ENCODE measurements around the gene KCNH6.

The KCNH6 gene

DNA sequence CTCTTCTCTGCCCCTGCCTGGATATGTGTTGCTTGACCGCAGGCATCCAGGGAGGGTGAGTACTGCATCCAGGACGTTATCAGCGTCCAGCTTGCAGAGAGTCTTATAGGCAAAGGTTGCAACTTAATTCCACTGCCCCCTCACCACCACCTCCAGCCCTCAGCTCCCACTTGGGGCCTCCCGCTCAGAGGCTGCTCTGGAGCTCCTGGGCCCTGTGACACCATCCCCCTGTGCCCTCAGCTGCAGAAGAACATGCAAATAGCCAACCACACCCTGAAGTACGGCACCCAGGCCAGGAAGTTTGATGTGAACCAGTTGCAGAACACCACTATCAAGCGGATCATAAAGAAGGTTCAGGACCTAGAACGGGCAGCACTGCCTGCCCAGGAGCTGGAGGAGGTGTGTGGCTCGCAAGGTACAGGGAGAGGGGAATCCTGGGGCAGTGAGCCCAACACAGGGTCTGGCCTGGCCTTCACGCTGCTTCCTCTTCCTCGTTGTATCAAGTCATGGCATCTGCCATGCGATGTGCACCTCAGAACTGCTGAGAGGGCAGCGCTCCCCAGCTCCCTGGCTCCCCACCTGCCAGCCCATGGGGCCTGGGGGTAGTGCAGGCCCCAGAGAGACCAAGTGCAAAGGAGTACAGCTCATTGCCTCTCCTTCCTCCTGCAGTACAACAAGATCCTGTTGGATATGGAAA is 36.7 kb upstream of the KCNH6 start:
- DNase-seq = no peak

DNA sequence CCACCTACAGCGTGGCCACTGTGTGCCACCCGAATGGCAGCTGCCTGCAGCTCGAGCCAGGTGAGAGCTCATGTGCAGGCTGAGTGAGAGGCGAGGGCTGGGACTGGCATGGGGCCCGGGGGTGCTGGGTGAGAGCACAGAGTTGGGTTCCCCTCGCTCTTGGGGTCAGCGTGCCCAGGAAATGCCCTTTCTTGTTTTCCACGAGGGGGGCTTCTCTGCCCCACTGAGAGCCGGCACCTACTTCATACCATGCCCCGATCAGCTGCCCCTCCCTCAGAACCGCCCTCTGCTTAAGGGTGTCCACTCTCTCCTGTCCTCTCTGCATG is 36.2 kb upstream of the KCNH6 start:
- DNase-seq = no peak

DNA sequence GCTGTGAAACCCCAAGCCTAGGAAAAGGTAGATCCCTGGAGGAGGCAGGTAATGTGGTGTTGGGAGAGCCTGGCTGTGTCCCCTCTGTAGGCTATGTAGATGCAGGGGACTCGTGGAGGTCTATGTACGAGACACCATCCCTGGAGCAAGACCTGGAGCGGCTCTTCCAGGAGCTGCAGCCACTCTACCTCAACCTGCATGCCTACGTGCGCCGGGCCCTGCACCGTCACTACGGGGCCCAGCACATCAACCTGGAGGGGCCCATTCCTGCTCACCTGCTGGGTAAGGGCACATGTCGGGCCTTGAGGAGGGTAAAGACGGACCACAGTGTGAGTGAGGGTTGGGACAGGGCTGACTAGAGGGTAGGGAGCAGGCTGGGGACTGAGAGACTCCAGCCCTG is 34.3 kb upstream of the KCNH6 start:
- DNase-seq = no peak

DNA sequence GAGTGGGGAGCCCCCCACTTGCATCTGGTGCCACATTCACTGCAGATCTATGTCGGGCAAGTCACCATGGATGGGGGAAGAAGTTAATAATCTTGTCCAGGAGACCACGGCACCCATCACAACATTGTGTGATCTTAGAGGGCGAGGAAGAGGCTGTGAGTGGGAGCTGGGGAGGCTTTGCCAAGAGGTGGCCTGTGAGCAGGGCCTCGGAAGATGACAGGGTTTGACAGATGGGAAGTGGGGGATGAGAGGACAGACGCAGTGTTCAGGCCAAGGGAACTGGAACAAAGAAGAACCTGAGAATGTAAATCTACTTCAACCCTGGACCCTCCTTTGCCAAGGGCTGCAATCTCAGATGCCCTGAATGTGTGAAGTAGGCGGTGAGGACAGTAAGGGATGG is 33.9 kb upstream of the KCNH6 start:
- DNase-seq = no peak

DNA sequence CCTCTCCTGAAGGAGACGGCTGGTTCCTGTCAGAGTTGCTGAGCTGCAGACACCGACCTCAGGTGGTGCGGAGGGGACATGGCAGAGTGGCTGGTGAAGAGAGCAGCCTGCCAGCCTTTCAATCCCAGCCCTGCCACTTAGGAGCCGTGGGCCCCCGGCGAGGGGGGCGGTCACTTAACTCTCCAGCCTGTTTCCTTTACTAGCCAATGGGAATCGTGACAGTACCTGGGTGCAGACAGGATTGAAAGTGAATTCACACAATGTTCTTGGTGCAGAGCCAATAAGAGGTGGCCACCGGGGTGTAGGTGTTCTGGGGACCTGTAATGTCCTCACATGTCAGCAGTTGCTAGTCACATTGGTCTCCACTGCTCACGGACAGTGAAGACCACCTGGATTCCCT is 32.8 kb upstream of the KCNH6 start:
- DNase-seq = no peak

DNA sequence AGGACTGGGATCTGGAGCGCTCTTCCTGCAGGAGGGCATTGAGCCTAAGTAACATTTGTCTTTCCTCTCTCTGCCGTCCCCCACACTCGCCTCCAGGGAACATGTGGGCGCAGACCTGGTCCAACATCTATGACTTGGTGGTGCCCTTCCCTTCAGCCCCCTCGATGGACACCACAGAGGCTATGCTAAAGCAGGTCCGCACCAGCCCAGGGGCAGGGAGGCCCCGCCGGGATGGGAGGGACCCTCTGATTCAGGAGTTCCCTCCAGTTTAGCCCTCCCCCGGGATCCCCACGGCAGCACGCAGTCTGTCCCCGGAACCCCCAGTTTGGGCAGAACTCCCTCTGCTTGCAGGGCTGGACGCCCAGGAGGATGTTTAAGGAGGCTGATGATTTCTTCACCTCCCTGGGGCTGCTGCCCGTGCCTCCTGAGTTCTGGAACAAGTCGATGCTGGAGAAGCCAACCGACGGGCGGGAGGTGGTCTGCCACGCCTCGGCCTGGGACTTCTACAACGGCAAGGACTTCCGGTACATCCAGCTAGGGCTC is 32.2 kb upstream of the KCNH6 start:
- no peak for DNase-seq

DNA sequence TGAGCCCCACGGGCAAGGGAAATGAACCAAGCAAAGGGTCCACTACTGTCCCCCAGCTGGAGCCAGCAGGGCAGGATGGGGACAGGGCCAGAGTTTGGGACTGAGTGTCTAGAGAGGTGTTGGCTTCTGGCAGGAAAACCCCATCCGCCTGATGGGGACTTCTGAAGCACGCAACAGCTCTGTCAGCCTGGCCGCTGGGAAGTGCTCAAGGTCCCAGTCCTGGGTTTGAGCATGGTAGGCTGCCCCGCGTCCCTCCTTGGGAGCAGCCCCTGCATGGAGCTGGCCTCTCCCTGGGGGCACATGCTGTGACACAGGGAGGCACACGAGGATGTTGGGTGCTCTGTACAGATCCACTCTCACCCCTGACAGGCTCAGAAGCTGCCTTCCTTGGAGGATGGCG is 31.7 kb upstream of the KCNH6 start:
- no peak for DNase-seq

DNA sequence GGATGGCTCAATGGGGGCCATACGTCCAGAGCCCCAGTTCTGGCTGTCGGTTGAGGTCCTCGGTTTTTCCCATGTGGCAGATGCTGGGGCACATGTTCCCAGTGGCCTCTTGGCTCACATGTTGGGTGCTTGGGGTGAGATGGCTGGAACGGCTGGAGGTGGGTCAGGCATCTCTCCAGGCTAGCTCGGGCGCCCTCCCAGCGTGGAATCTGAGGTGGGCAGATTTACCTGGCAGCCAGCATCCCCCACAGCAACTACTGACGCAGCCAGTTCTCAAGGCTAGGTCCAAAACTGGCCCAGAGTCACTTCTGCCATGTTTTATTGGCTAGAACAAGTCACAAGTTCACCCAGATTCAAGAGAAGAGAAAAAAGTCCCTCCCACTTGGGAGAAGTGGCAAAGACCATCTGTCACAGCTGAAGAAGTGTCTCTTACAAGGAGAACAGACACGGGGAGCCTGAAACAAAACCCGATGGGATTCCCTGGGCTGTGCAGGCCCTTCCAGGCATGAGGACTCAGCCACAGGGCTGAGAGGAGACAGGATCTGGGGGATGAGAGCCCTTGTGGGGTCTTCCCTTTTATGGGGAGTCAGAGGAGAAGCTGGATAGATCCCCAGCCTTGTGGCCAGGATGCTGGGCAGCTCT is 31.1 kb upstream of the KCNH6 start:
- no peak for DNase-seq

DNA sequence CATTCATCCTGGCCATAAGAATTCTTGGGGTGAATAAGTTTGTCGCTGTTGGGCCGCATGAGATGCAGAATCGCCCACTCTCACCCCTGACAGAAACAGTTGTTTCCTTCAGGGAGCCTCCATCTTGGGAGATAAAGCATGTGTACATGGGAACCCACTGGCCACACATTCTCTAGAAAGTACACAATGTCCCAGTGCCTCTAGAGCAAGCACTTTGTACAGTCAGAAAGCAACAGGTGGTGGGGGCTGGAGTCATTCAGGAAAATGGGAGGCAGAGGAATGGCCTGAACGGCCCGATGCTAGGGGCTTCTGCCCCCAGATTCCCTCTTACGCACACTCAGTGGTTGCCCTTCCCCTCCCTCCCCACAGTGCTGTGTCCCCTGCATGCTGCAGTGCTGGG is 30.2 kb upstream of the KCNH6 start:
- DNase-seq = no peak

DNA sequence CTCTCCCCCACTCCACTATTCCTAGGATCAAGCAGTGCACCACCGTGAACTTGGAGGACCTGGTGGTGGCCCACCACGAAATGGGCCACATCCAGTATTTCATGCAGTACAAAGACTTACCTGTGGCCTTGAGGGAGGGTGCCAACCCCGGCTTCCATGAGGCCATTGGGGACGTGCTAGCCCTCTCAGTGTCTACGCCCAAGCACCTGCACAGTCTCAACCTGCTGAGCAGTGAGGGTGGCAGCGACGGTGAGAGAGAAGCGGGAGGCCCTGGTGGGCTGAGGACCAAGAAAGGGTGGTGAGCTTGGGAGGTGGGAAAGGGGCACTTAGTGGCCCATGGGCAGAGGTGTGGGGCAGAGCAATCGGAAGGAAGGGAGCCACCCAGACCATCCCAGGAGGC is 29.7 kb upstream of the KCNH6 start:
- DNase-seq = no peak

DNA sequence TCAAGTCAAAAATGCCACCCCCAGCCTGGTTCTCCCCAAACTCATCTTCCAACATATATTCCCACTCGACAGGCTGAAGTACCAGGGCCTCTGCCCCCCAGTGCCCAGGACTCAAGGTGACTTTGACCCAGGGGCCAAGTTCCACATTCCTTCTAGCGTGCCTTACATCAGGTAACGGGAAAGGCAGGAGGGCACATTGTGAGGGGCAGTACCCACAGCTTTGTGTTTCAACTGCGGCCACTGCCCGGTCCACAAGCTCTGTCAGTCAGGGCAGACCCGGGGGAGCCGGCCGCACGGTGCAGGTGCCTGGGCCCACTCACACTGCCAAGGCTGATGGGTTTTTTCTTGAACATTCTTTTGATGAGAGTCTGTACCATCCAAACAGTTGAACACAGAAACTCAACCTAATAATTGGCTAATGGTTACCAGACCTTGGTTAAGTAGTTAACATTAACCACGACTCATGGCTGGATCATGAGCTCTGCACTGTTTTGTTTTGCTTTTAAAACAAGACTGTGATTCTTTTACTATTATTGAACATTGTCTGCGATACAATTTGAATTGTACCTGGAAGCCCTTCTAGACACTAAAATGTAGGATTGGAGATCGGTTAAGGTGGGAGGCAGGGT is 28.7 kb upstream of the KCNH6 start:
- no peak for DNase-seq

DNA sequence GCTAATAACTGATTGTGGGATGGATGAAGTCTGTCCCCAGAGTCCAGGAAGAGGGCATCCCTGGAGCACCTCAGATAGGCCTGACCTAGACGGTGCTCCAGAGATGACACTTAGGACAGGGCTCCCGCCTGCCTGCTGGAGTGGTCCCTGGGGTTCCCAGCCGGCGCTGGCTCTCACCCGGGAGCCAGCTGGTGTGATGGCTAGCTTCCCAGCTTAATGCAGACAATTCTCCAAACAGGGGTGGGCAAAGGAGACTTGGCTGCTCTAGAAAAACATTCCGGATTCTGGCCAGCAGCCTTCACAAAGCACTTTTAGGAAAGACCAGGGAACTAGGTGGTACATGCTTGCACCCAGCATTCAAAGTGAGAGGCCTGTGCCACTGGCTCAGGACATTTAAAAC is 27.7 kb upstream of the KCNH6 start:
- DNase-seq = no peak

DNA sequence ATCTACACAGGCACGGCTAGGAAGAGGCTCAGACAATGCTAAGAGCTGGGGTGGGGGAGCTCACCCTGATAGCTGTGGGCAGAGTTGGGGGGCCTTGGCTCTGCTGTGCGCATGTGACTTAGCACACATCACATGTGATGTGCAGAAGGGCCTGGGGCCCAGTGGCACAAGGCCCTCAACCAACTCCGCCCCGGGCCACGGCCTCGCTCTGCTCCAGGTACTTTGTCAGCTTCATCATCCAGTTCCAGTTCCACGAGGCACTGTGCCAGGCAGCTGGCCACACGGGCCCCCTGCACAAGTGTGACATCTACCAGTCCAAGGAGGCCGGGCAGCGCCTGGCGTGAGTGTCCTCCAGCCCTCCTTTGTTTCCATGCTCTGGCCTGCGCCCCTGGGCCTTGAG is 27.0 kb upstream of the KCNH6 start:
- no peak for DNase-seq

DNA sequence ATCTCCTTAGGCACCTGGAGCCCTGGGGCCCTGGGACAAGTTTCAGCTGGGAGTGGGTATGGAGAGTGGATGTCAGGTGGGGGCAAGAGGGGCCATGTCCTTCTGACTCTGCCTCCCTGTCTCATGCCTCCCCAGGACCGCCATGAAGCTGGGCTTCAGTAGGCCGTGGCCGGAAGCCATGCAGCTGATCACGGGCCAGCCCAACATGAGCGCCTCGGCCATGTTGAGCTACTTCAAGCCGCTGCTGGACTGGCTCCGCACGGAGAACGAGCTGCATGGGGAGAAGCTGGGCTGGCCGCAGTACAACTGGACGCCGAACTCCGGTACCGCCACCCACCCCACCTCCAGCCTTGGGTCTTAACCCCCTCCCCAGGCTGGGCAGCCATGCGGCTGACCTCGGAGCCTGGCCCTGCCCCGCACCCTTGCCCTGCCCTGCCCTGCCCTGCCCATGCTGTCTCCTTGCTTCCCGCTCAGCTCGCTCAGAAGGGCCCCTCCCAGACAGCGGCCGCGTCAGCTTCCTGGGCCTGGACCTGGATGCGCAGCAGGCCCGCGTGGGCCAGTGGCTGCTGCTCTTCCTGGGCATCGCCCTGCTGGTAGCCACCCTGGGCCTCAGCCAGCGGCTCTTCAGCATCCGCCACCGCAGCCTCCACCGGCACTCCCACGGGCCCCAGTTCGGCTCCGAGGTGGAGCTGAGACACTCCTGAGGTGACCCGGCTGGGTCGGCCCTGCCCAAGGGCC is 26.3 kb upstream of the KCNH6 start:
- DNase-seq = no peak

DNA sequence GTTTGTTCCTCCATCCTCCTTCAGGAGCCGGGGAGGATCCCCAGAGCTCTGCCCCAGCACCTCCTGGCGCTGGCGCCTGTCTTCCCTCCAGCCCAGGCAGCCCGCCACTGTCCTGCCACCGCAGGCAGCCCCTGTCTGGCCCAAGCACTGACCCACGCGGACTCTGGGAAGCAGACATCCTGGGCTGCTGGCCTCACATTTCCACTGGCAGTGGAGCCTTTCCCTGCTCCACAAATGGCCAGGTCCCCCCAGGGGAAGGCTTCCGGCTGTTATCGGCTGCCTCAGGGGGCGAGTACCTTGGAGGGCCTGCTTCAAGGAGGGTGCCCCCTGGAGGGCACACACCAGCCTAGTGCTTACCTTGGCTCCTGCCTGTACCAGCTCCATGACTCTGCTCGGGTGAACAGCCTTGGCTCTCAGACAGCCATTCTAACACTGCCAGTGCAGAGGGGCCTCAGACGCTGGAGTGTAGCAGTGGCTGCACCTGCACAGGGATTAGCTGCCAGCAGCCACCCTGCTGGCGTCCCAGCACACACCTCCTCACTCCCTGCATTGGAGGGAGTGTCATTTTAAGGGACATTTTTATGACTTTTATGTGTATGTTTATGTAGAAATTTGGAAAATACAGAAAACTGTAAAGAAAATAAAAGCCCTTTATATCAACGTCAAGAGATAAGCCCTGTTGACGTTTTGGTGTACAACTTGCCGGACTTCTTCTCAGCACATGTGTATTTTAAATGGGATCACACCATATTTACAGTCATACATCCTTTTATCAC is 25.3 kb upstream of the KCNH6 start:
- DNase-seq = no peak

DNA sequence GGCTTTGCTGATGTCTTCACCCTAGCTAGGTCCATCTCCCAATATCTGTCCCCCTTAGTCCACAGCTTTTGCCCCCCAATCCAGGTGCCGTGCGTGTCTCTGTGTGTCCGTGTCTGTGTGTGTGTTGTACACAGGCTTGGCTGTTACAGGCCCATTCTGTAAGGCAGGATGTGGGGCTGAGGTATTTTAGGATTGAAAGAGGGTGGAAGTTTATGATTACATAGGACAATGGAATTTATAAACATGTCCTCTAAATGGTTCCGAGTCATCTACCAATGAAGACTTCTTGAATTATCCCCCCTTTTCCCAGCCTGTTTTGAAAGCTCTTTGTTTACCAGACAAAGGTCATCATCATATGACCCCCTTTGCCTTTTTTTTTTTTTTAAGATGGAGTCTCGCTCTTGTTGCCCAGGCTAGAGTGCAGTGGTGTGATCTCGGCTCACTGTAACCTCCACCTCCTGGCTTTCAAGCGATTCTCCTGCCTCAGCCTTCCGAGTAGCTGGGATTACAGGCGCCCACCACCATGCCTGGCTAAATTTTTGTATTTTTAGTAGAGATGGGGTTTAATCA is 24.4 kb upstream of the KCNH6 start:
- no peak for DNase-seq

DNA sequence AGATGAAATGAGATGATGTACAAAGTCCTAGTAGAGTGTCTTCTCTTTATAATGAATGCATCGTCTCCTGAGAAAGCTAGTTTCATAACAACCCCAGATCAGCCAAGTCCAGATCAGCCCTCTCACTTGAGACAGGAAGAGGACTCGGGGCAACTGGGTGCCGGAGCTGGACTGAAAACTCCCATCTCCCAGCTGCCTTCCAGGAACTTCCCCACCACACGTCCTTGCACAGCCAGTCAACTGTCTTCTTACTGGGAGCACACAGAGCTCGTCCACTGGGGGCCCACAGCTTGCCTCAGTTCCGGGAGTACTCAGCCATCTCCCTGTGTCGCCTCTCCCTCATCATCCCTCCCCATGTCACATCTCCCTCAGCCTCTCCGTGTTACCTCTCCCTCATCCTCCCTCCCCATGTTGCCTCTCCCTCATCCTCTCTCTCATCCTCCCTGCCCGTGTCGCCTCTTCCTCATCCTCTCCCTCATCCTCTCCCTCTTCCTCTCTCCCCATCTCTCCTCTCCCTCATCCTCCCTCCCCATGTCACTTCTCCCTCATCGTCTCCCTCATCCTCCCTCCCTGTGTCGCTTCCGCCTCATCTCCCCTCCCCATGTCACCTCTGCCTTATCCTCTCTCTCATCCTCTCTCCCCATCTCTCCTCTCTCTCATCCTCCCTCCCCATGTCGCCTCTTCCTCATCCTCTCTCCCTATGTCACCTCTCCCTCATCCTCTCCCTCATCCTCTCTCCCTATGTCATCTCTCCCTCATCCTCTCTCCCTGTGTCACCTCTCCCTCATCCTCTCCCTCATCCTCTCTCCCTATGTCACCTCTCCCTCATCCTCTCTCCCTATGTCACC is 22.4 kb upstream of the KCNH6 start:
- DNase-seq = no peak

DNA sequence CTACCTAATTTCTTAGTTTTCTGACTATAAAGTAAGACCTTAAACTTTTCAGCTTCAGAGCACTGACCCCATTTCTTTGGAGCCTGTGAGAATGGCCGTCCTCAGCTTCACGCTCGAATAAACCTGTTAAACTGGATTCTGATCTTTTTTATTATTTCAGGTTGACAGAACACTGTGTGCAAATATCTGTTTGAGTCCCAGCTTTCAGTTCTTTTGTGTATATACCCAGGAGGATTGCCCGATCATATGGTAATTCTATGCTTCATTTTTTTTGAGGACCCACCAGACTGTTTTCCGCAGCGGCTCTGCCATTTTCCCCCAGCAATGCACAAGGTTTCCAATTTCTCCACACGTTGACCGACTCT is 19.8 kb upstream of the KCNH6 start:
- DNase-seq = peak; percentile 45

DNA sequence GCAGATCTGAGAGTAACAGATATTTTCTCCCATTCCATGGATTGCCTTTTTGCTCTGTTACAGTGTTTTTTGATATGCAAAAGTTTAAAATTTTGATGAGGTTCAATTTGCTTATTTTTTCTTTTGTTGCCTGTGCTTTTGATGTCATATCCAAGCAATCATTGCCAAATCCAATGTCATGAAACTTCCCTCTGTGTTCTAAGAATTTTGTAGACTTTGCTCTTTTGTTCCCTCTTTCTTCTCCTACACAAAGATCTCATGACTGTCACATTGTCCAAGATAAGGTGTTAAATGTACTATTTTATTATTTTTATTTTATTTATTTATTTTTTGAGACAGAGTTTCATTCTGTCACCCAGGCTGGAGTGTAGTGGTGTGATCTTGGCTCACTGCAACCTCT is 18.9 kb upstream of the KCNH6 start:
- no peak for DNase-seq

DNA sequence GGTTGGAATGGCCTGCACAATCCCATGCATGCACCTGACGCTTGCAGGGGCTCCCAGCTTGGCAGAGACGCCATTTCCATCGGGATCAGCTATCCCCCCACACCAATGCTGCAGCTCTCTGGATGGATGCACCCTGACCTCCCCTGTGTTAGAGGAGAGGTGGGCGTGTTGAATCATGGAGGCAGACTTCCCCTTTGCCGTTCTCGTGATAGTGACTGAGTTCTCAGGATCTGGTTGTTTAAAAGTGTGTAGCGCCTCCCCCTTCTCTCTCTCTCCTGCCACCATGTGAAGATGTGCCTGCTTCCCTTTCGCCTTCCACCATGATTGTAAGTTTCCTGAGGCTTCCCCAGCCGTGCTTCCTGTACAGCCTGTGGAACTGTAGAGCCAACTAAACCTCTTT is 17.8 kb upstream of the KCNH6 start:
- DNase-seq = no peak

DNA sequence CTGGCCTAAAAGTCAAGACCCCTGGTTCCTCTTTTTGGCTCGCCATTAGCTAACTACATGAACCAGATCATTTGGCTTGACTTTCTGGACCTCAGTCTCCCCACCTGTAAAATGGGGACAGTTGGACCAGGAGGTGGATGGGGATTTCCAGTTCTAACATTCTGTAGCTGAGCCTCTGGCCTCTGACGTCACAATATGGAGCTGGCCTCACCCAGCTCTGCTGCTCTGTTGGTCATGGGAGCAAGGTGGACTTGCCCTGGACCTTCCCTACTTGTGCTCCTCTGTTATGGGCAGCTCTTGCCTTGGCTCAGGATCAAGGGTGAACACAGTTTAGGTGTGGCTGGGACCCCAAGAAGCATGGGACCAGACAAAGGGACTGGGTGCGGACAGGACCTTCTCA is 16.5 kb upstream of the KCNH6 start:
- no peak for DNase-seq

DNA sequence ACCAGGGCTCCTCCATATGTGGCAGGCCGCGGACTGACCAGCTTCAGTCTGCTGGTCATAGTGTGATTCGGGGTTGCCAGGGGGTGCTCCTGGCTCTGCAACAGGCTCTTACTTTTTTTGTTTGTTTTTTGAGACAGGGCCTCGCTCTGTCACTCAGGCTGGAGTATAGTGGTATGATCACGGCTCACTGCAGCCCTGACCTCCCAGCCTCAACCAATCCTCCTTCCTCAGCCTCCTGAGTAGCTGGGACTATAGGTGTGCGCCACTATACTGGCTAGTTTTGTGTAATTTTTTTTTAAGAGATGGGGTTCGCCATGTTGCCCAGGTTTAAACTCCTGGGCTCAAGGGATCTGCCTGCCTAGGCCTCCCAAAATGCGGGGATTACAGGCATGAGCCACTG is 11.8 kb upstream of the KCNH6 start:
- DNase-seq = no peak
